GM13977 (cell line): ENCODE measurements around the gene IPO11.

Experiments used
- DNase-seq: peaks from one replicate; pipeline ENCODE4 v3.0.0; 2012; ENCODE audit warnings: low spot score
- in situ Hi-C: fragments of 300-500 bp; cut with MboI; formaldehyde crosslinking; loops from one replicate; pipeline ENCODE4 v1.12.0; 2022; ENCODE audit warnings: low sequenced_read_pairs, low pct_unique_long_range_greater_than_20kb, mixed read lengths, inconsistent platforms; ENCODE audit not compliant: unreplicated experiment
- TF ChIP-seq, protein P1 (sequence below): IDR thresholded peaks from 2 replicates; pipeline ENCODE4 v1.5.1; 2012; ENCODE audit warnings: mild to moderate bottlenecking, control low read depth; ENCODE audit not compliant: insufficient read depth; ENCODE audit errors: extremely low read depth, missing control alignments

Gene IPO11

DNA sequence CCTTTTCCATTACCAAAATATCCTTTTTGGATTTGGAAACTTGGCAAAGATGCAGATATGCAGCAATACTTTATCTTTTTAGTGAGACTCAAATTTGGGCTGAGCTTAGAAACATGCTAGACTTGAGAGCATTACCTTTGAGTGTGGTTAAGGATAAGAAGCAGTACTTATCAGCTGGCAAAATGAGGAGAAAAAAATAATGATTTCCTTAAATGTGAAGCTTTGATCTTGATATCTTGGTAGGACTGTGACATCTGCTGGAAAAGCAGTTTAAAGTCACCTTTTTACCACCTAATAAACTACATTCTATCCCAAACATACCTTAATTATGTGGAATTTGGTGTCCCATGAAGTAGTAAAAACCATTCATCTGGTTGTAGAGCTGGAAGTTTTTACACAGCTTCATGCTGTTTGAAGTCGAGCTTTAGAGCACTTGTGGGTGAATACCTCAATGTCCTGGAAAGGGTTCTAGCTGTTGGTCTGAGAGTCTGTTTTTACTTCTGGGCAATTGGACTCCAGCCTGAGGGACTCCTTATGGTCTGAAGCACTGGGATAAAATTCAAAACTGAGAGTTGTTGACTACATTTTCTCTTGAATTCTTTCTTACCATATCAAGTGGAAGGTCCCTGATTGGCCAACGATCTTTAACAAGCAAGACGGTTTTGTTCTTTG is 219.5 kb downstream of the IPO11 start:
- TF ChIP-seq, protein P1, sequence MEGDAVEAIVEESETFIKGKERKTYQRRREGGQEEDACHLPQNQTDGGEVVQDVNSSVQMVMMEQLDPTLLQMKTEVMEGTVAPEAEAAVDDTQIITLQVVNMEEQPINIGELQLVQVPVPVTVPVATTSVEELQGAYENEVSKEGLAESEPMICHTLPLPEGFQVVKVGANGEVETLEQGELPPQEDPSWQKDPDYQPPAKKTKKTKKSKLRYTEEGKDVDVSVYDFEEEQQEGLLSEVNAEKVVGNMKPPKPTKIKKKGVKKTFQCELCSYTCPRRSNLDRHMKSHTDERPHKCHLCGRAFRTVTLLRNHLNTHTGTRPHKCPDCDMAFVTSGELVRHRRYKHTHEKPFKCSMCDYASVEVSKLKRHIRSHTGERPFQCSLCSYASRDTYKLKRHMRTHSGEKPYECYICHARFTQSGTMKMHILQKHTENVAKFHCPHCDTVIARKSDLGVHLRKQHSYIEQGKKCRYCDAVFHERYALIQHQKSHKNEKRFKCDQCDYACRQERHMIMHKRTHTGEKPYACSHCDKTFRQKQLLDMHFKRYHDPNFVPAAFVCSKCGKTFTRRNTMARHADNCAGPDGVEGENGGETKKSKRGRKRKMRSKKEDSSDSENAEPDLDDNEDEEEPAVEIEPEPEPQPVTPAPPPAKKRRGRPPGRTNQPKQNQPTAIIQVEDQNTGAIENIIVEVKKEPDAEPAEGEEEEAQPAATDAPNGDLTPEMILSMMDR, result no peak
- in situ Hi-C loops, result no loop called here
- DNase-seq, result no peak

DNA sequence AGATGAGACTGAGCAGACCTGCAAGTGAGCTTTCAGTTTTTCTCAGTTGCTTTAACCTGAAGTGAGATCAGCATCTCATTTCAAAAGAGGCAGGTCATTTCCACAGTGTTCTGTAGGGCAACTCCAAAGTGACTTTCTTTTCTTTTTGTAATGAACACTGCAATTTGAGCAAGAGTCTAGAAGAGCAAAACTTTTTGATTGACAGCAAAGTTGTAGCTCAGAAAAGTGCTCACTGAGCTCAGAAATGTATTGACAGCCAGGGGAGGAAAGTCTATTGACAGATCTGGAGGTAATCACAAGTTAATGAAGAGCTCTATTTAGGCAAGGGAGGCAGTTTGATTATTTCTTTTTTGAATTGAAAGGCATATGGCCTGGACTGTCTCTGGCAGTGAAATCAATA is 220.7 kb downstream of the IPO11 start:
- in situ Hi-C loops, result no loop called here
- TF ChIP-seq, protein P1, result no peak
- DNase-seq, result no peak

DNA sequence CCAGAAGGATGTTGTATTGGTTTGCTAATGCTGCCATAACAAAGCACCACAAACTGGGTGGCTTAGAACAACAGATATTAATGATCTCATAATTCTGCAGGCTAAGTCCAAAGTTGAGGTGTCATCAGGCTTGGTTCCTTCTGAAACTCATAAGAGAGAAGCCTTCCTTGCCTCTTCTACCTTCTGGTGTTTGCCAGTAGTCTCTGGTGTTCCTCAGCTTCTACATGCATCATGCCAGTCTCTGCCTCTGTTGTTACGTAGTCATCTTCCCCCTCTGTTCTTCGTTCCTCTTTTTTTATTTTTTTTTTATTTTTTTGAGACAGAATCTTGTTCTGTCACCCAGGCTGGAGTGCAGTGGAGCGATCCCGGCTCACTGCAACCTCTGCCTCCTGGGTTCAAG is 227.9 kb downstream of the IPO11 start:
- DNase-seq, result no peak
- in situ Hi-C loops, result no loop called here
- TF ChIP-seq, protein P1, result no peak

DNA sequence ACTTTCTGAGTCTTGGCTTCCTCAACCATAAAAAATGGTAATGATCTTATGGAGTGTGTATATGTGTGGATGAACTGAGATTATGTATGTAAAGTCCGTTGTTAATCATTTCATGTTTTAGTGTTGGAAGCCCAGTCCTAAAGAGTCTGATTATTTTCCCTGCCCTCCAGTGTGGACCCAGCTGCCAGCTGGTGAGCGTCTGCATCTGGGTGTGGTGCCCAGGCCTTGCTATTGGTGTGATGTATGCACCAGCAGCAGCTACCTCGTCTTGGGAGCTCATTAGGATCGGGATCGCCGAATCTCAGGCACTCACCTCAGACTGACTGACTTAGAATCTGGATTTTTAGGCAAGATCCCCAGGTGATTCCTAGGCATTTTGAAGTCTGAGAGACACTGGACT is 229.9 kb downstream of the IPO11 start:
- in situ Hi-C loops, result no loop called here
- TF ChIP-seq, protein P1, result no peak
- no peak for DNase-seq

- no peak for DNase-seq
- TF ChIP-seq, protein P1, result no peak
- in situ Hi-C loops, result no loop called here
Observed at GRCh38 chr5:62643556-62644451, 231.2 kb downstream of the IPO11 start.

GRCh38 chr5:62645223-62645622 is 232.7 kb downstream of the IPO11 start:
- TF ChIP-seq, protein P1, result no peak
- in situ Hi-C loops, result no loop called here
- DNase-seq, result no peak
